Body of pancreas (tissue), 4 donors: ENCODE results near the gene KIF16B. TPM values are rescaled to one million over a fixed set of nuclear protein-coding genes. Genes with fewer than 3 reads are reported as not detected.
A peak's percentile ranks its signal among the peaks of the same experiment; 100 is the strongest.

Source experiments
- ATAC-seq: fragments of 150-250 bp; one replicate; pipeline ENCODE4 v1.9.1; 2016
- DNase-seq, 4 donors: peaks; one replicate each; pipeline ENCODE4 v3.0.0-alpha.2; 2019
- H3K27ac ChIP-seq, 4 donors: fragments of 200-600 bp; sonication (generic); 1 replicate in 3 of 4; 2 replicates in 1 of 4; pipeline versions ENCODE4 v1.5.1 to v1.6.1; 2016 to 2019; ENCODE audit warnings: mild to moderate bottlenecking in 1 of 4, mixed read lengths in 1 of 4, moderate library complexity in 1 of 4
- H3K27me3 ChIP-seq, 2 donors: fragments of 200-600 bp; sonication (generic); one replicate each; pipeline ENCODE4 v1.6.0; 2016; ENCODE audit warnings: mild to moderate bottlenecking in 1 of 2
- H3K36me3 ChIP-seq, 2 donors: fragments of 200-600 bp; sonication (generic); replicated peaks in 1 of 2; 2 replicates each; pipeline ENCODE4 v1.5.1; 2016; ENCODE audit warnings: low read depth in 2 of 2; ENCODE audit not compliant: insufficient read depth in 1 of 2
- H3K4me1 ChIP-seq: fragments of 200-600 bp; sonication (generic); one replicate; pipeline ENCODE4 v1.6.0; 2016
- H3K4me3 ChIP-seq, 2 donors: fragments of 200-600 bp; sonication (generic); 1 replicate in 1 of 2; 2 replicates in 1 of 2; pipeline ENCODE4 v1.5.1; 2016 to 2019
- H3K9me3 ChIP-seq, 3 donors: fragments of 200-600 bp; sonication (generic); 1 replicate in 2 of 3; 2 replicates in 1 of 3; pipeline ENCODE4 v1.5.1; 2016
- POLR2A ChIP-seq, 3 donors: fragments of 450-650 bp; IDR thresholded peaks; one replicate each; pipeline ENCODE4 v1.6.1; 2016; ENCODE audit warnings: antibody characterized with exemption in 3 of 3, mild to moderate bottlenecking in 2 of 3
- WGBS, 2 donors: methylation state at CpG; one replicate each; pipeline ENCODE4 v1.1.5; 2017; 5-methylcytosine and 5-hydroxymethylcytosine counted together
- intact Hi-C: fragments of 100-400 bp; cut with DNase I; formaldehyde crosslinking; loops from one replicate; pipeline ENCODE4 v1.15.1; 2023
- total RNA-seq, 2 donors: library from RNA; depleted of rRNA; stranded (reverse); fragments of >200 nt; gene quantifications; one replicate each; pipeline ENCODE4 v1.1.0, GENCODE V29; 2016
- TF ChIP-seq, protein P1 (sequence below), 7 experiments: fragments of 450-650 bp in 4 of 7; fragments of 200-600 bp in 3 of 7; sonication (generic) in 3 of 7; IDR thresholded peaks; one replicate each; pipeline ENCODE4 v1.5.1; 2016 to 2019; ENCODE audit warnings: antibody characterized with exemption in 7 of 7

KIF16B gene
- total RNA-seq, 2 donors from 2014 or later = 13.7 to 55.0 TPM

DNA sequence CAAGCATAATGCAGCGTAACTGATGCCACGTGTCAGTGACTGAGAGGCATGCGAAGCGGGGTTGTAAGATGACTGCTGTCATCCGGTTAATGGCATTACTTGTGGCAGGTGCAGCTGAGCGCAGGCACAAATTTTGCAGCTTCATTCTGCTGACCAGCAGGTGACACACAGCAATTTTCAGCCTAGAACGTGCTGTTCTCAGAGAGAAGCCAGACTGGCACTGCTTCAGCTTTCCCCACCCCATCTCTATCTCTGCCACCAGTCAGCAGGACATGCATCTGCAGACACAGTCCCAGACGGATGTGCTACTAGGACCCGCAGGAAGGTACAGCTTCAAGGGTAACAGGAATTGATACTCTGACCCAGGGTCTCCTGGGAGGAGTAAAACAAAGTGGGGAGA is 221.8 kb downstream of the KIF16B start:
- H3K27me3 ChIP-seq = no peaks in the 10 kb centered on the region
- no peak for TF ChIP-seq POLR2A (IDR thresholded peaks at IDR 0.05)
- TF ChIP-seq, protein P1, sequence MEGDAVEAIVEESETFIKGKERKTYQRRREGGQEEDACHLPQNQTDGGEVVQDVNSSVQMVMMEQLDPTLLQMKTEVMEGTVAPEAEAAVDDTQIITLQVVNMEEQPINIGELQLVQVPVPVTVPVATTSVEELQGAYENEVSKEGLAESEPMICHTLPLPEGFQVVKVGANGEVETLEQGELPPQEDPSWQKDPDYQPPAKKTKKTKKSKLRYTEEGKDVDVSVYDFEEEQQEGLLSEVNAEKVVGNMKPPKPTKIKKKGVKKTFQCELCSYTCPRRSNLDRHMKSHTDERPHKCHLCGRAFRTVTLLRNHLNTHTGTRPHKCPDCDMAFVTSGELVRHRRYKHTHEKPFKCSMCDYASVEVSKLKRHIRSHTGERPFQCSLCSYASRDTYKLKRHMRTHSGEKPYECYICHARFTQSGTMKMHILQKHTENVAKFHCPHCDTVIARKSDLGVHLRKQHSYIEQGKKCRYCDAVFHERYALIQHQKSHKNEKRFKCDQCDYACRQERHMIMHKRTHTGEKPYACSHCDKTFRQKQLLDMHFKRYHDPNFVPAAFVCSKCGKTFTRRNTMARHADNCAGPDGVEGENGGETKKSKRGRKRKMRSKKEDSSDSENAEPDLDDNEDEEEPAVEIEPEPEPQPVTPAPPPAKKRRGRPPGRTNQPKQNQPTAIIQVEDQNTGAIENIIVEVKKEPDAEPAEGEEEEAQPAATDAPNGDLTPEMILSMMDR (IDR thresholded peaks at IDR 0.05) = no peak
- no peak overlapping the region for H3K4me3 ChIP-seq
- WGBS, 2 donors = 88 to 93% methylated on average over 9 of the region's 9 CpGs
- no peaks in the 10 kb centered on the region for H3K36me3 ChIP-seq
- H3K27ac ChIP-seq = no peak overlapping the region
- peak in 2 of 4 donors; percentile 14 to 25 for DNase-seq
- H3K4me1 ChIP-seq = no peaks in the 10 kb centered on the region
- no peaks in the 10 kb centered on the region for H3K9me3 ChIP-seq
- intact Hi-C loops = no loop called here
- ATAC-seq = no peak

DNA sequence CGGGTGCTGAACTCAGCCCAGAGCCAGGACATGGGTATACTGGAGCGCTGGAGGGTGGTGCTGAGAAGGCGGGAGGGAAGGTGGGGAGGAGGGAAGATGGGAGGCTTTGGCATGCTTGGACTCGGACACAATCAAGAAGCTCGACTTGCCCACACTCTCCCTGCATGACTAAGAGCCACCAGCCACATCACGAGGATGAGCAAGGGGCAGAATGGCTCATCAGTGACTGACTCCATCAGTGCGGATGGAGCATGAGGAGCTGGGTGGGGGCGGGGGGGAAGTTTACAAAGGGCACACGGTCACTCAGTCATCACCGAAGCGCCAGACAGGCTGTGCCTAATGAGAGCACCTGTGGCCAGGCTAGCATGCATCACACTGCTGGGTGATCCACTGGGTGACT is 222.8 kb downstream of the KIF16B start:
- TF ChIP-seq POLR2A (IDR thresholded peaks at IDR 0.05) = no peak
- TF ChIP-seq, protein P1 (IDR thresholded peaks at IDR 0.05) = no peak
- no peaks in the 10 kb centered on the region for H3K27me3 ChIP-seq
- ATAC-seq (no peak), DNase-seq (no peak)
- H3K9me3 ChIP-seq = no peaks in the 10 kb centered on the region
- H3K36me3 ChIP-seq = no peaks in the 10 kb centered on the region
- no peak overlapping the region for H3K27ac ChIP-seq
- whole genome bisulfite sequencing, 2 donors = 89 to 91% methylated on average over 9 to 11 of the region's 11 CpGs
- no peaks in the 10 kb centered on the region for H3K4me1 ChIP-seq
- no peak overlapping the region for H3K4me3 ChIP-seq
- intact Hi-C loops = no loop called here

GRCh38 chr20:16349523-16350260 is 223.6 kb downstream of the KIF16B start:
- H3K9me3 ChIP-seq = no peaks in the 10 kb centered on the region
- intact Hi-C loops = no loop called here
- no peaks in the 10 kb centered on the region for H3K36me3 ChIP-seq
- H3K4me3 ChIP-seq = no peak overlapping the region
- DNase-seq = no peak
- no peak for ATAC-seq
- H3K27ac ChIP-seq = no peak overlapping the region
- no peaks in the 10 kb centered on the region for H3K27me3 ChIP-seq
- H3K4me1 ChIP-seq = no peaks in the 10 kb centered on the region
- WGBS, 2 donors = 83 to 88% methylated on average over 6 of the region's 6 CpGs
- TF ChIP-seq POLR2A (IDR thresholded peaks at IDR 0.05) = no peak
- TF ChIP-seq, protein P1 (IDR thresholded peaks at IDR 0.05) = no peak

- H3K9me3 ChIP-seq = no peaks in the 10 kb centered on the region
- no peaks in the 10 kb centered on the region for H3K36me3 ChIP-seq
- H3K4me3 ChIP-seq = no peak overlapping the region
- H3K27ac ChIP-seq = no peak overlapping the region
- no peaks in the 10 kb centered on the region for H3K4me1 ChIP-seq
- ATAC-seq = no peak
- WGBS, 2 donors = 88% methylated on average over 7 of the region's 7 CpGs
- intact Hi-C loops = no loop called here
- DNase-seq = no peak
- TF ChIP-seq POLR2A (IDR thresholded peaks at IDR 0.05) = no peak
- TF ChIP-seq, protein P1 (IDR thresholded peaks at IDR 0.05) = no peak
- no peaks in the 10 kb centered on the region for H3K27me3 ChIP-seq
Measured at GRCh38 chr20:16346956-16347355, 226.3 kb downstream of the KIF16B start.

GRCh38 chr20:16337707-16338106 is 235.5 kb downstream of the KIF16B start:
- WGBS, 2 donors = 100% methylated on average over 1 of the region's 1 CpG; no CpG with 5 or more reads in 1 of the 2 donors
- ATAC-seq (no peak), DNase-seq (no peak)
- Histone ChIP-seq H3K4me3 (no peak overlapping the region), H3K9me3 (no peaks in the 10 kb centered on the region), H3K27me3 (no peaks in the 10 kb centered on the region), H3K27ac (no peak overlapping the region), H3K4me1 (no peaks in the 10 kb centered on the region), H3K36me3 (peaks cover 0 to 3% of the 10 kb centered on the region in 2 donors)
- intact Hi-C loops = no loop called here
- TF ChIP-seq, protein P1 (IDR thresholded peaks at IDR 0.05) = no peak
- TF ChIP-seq POLR2A (IDR thresholded peaks at IDR 0.05) = no peak
